HCT116 (cell line): ENCODE measurements around the gene ESAM. TPM values are rescaled to one million over a fixed set of nuclear protein-coding genes. Genes with fewer than 3 reads are reported as not detected.

Source experiments
- ATAC-seq: fragments of 200-7000 bp; cut with Tn5 transposase; 2 replicates; pipeline ENCODE4 v1.9.1; 2020; ENCODE audit warnings: mild to moderate bottlenecking, moderate library complexity
- BruUV-seq: library from RNA; stranded (reverse); fragments of 400-500 nt; replicated peaks from 2 replicates; lab custom pipeline; 2021; lab: Mats Ljungman, UMichigan
- CTCF ChIA-PET: fragments of 300-600 bp; sonication (Branson Sonifier 250); formaldehyde crosslinking; loops from one replicate; lab custom pipeline; 2021; ENCODE audit warnings: antibody characterized with exemption; lab: Charles Lee
- POLR2A ChIA-PET: fragments of 300-600, 350-600 bp; sonication (Branson Sonifier 250); formaldehyde crosslinking; loops from one replicate; lab custom pipeline; 2021; ENCODE audit warnings: antibody characterized with exemption; lab: Charles Lee
- RAD21 ChIA-PET, 2 experiments: fragments of 300-600 bp; sonication (Branson Sonifier 250); formaldehyde crosslinking; loops; one replicate each; lab custom pipeline; 2023; ENCODE audit warnings: low total read pairs in 2 of 2; ENCODE audit not compliant: uncharacterized antibody in 2 of 2, unreplicated experiment in 2 of 2, low non-redundant PET in 1 of 2; lab: Charles Lee
- DNase-seq: peaks from one replicate; pipeline ENCODE4 v3.0.0-alpha.2; 2010; ENCODE audit warnings: low read depth, low spot score
- H2AFZ ChIP-seq: fragments of 200-600 bp; shearing (Covaris generic), sonication (generic); 2 replicates; pipeline ENCODE4 v1.6.1; 2017; ENCODE audit warnings: low read depth, mixed run types, mixed read lengths, antibody characterized with exemption, low read length; ENCODE audit not compliant: poor library complexity, severe bottlenecking
- H3K27ac ChIP-seq: 2 replicates; pipeline ENCODE4 v1.5.1; 2012; ENCODE audit warnings: low read depth, low read length
- H3K27me3 ChIP-seq: fragments of 200-600 bp; sonication (generic); 2 replicates; pipeline ENCODE4 v1.6.1; 2016; ENCODE audit warnings: mixed run types, low read length, mixed read lengths; ENCODE audit not compliant: insufficient read depth
- H3K36me3 ChIP-seq, 2 experiments: fragments of 200-500 bp in 1 of 2; fragments of 200-600 bp in 1 of 2; sonication (Bioruptor generic) in 1 of 2; sonication (generic) in 1 of 2; 2 replicates each; pipeline versions ENCODE4 v1.5.1 to v1.6.1; 2014 to 2016; ENCODE audit warnings: low read length in 2 of 2, inconsistent platforms in 1 of 2, mixed read lengths in 1 of 2, mixed run types in 1 of 2; ENCODE audit not compliant: insufficient read depth in 2 of 2, control insufficient read depth in 1 of 2
- H3K4me1 ChIP-seq, 2 experiments: fragments of 200-600 bp in 1 of 2; sonication (generic) in 1 of 2; 2 replicates each; pipeline versions ENCODE4 v1.5.1 to v1.6.1; 2012 to 2017; ENCODE audit warnings: low read length in 2 of 2, inconsistent platforms in 1 of 2, mild to moderate bottlenecking in 1 of 2, mixed read lengths in 1 of 2, mixed run types in 1 of 2, moderate library complexity in 1 of 2; ENCODE audit not compliant: insufficient read depth in 2 of 2, control insufficient read depth in 1 of 2
- H3K4me2 ChIP-seq: fragments of 200-600 bp; sonication (generic); 2 replicates; pipeline ENCODE4 v1.6.1; 2017; ENCODE audit warnings: mixed run types, low read length, mixed read lengths
- H3K4me3 ChIP-seq, 2 experiments: fragments of 200-600 bp in 1 of 2; sonication (generic) in 1 of 2; replicated peaks in 1 of 2; 2 replicates each; pipeline ENCODE4 v1.5.1; 2011 to 2016; ENCODE audit warnings: low read length in 2 of 2, control low read depth in 1 of 2, low read depth in 1 of 2, mild to moderate bottlenecking in 1 of 2, mixed read lengths in 1 of 2, mixed run types in 1 of 2
- H3K79me2 ChIP-seq: fragments of 200-600 bp; sonication (generic); 2 replicates; pipeline ENCODE4 v1.6.1; 2017; ENCODE audit warnings: mild to moderate bottlenecking, mixed run types, low read length, moderate library complexity, mixed read lengths; ENCODE audit not compliant: insufficient read depth
- H3K9ac ChIP-seq: fragments of 200-600 bp; sonication (generic); 2 replicates; pipeline ENCODE4 v1.6.1; 2016; ENCODE audit warnings: low read length, mixed read lengths
- H3K9me2 ChIP-seq: fragments of 200-600 bp; sonication (generic), shearing (Covaris generic); 2 replicates; pipeline ENCODE4 v1.6.1; 2017; ENCODE audit warnings: mixed run types, mild to moderate bottlenecking, moderate library complexity; ENCODE audit not compliant: insufficient read depth
- H3K9me3 ChIP-seq, 2 experiments: fragments of 200-500 bp in 1 of 2; fragments of 200-600 bp in 1 of 2; sonication (Bioruptor generic) in 1 of 2; sonication (generic) in 1 of 2; 2 replicates each; pipeline ENCODE4 v1.6.1; 2014 to 2017; ENCODE audit warnings: low read length in 2 of 2, mixed read lengths in 2 of 2, inconsistent platforms in 1 of 2, low read depth in 1 of 2, mild to moderate bottlenecking in 1 of 2, mixed run types in 1 of 2, moderate library complexity in 1 of 2; ENCODE audit not compliant: control insufficient read depth in 1 of 2, insufficient read depth in 1 of 2
- H4K20me1 ChIP-seq: fragments of 200-600 bp; sonication (generic), shearing (Covaris generic); 2 replicates; pipeline ENCODE4 v1.6.1; 2017; ENCODE audit warnings: mixed run types, mild to moderate bottlenecking, moderate library complexity; ENCODE audit not compliant: insufficient read depth
- ATF3 ChIP-seq: IDR thresholded peaks from 2 replicates; pipeline ENCODE4 v1.6.1; 2012
- ELF1 ChIP-seq: IDR thresholded peaks from 2 replicates; pipeline ENCODE4 v1.6.1; 2012; ENCODE audit warnings: low read depth, borderline replicate concordance
- FOSL1 ChIP-seq: IDR thresholded peaks from 2 replicates; pipeline ENCODE4 v1.6.1; 2012; ENCODE audit warnings: low read depth
- JUND ChIP-seq: IDR thresholded peaks from 2 replicates; pipeline ENCODE4 v1.6.1; 2012
- REST ChIP-seq: IDR thresholded peaks from 2 replicates; pipeline ENCODE4 v1.6.1; 2012; ENCODE audit warnings: low read depth
- SRF ChIP-seq: IDR thresholded peaks from 2 replicates; pipeline ENCODE4 v1.6.1; 2012; ENCODE audit warnings: low read depth
- TCF7L2 ChIP-seq: IDR thresholded peaks from 2 replicates; pipeline ENCODE4 v1.7.0; 2011; ENCODE audit warnings: borderline replicate concordance, inconsistent platforms; ENCODE audit not compliant: insufficient read depth, insufficient read length; ENCODE audit errors: extremely low read depth
- YY1 ChIP-seq: IDR thresholded peaks from 2 replicates; pipeline ENCODE4 v1.6.1; 2011; ENCODE audit warnings: low read length, low read depth, moderate library complexity, mild to moderate bottlenecking; ENCODE audit not compliant: insufficient replicate concordance; ENCODE audit errors: extremely low read depth
- ZFX ChIP-seq: fragments of 450-650 bp; IDR thresholded peaks from 2 replicates; pipeline ENCODE4 v1.6.1; 2017
- ZNF274 ChIP-seq: fragments of 200-500 bp; sonication (Bioruptor generic); IDR thresholded peaks from 2 replicates; pipeline ENCODE4 v1.6.1; 2014; ENCODE audit warnings: mild to moderate bottlenecking, low read depth, low read length, inconsistent platforms
- intact Hi-C: fragments of 100-400 bp; cut with micrococcal nuclease; formaldehyde crosslinking; loops from 2 replicates; pipeline ENCODE4 v1.10.0; 2022
- total RNA-seq: library from RNA; stranded (reverse); gene quantifications from one replicate; pipeline ENCODE4 v1.2.1, GENCODE V29; 2021; ENCODE audit not compliant: unreplicated experiment

The ESAM gene
- total RNA-seq, 1 experiment from 2014 or later, result 6.1 TPM

GRCh38 chr11:124748100-124748418 lies 14.0 kb downstream of the ESAM start:
- DNase-seq (no peak), ATAC-seq (no peak)
- H3K4me1 ChIP-seq, result peaks cover 10 to 36% of the 10 kb centered on the region in 2 experiments
- no peaks in the 10 kb centered on the region for H3K9me3 ChIP-seq
- POLR2A ChIA-PET, result interaction anchor here (1.1 kb wide), 1 partner anchor 15 kb away, joined by 3 read pairs; no protein-coding TSS in a partner anchor
- CTCF ChIA-PET, result interaction anchor here (0.6 to 2.0 kb wide), 3 partner anchors 9 to 79 kb away, joined by 3 to 6 read pairs (median 4); partner anchors contain the start of genes NRGN, SIAE and SPA17
- H3K9ac ChIP-seq, result no peak overlapping the region
- no peaks in the 10 kb centered on the region for H3K27me3 ChIP-seq
- no peak overlapping the region for H3K27ac ChIP-seq
- no peaks in the 10 kb centered on the region for H3K9me2 ChIP-seq
- H2AFZ ChIP-seq, result no peak overlapping the region
- no peaks in the 10 kb centered on the region for H3K79me2 ChIP-seq
- no peak overlapping the region for H3K4me3 ChIP-seq
- H3K36me3 ChIP-seq, result no peaks in the 10 kb centered on the region
- peak overlapping the region; percentile 98; the same call in 1 of the 2 replicates for H3K4me2 ChIP-seq
- no TSS peak for BruUV-seq
- intact Hi-C loops, result no loop called here
- no peak for TF ChIP-seq ATF3
- no peak for TF ChIP-seq SRF
- no peak for TF ChIP-seq TCF7L2
- no peak for TF ChIP-seq ZNF274
- TF ChIP-seq JUND, result no peak
- TF ChIP-seq REST, result no peak
- no peak for TF ChIP-seq ZFX
- no peak for TF ChIP-seq ELF1
- no peak for TF ChIP-seq FOSL1
- TF ChIP-seq YY1, result no peak
- no peaks in the 10 kb centered on the region for H4K20me1 ChIP-seq
- RAD21 ChIA-PET, result no interaction called here
